ENCODE measurements around the gene NR6A1.

Gene NR6A1

DNA sequence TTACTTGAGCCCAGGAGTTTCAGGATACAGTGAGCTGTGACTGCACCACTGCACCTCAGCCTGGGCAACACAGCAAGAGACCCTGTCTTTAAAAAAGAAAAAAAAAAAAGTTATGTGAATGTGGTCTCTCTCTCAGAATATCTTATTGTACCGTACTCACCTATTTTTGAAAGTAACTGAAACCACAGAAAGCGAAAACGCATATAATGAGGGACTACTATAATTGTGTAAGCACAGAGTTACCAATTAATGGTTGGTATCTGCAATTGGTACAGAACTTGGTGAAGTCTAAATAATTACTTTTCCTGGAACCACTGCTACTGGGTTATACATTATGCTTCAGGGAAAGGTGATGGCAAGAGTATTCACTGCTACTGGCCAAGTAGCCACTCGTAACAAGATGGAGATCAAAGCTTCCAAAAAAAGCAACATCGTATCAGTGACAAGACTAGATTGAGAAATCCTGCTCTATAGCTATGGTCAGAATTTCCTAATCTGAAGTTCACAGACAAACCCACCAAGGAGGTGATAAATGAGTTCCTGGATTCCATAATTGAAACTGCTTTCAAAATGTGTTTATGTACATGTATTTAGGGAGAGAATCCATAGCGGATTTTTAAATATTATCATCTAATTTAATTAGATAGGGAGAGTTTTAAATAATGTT lies 82.7 kb downstream of the NR6A1 start:
- H3K9ac ChIP-seq (ENCODE audit: low read depth, low read length) = no peak overlapping the region
- H3K9me3 ChIP-seq (ENCODE audit: control insufficient read depth, insufficient read depth, low read length) = no peaks in the 10 kb centered on the region
- no peaks in the 10 kb centered on the region for H3K27me3 ChIP-seq (ENCODE audit: control insufficient read depth, insufficient read depth, low read length)
- no peaks in the 10 kb centered on the region for H3K36me3 ChIP-seq (ENCODE audit: control insufficient read depth, insufficient read depth, low read length)
- H3K4me3 ChIP-seq (ENCODE audit: low read depth, low read length) = no peak overlapping the region
- peaks cover 3% of the 10 kb centered on the region for H3K4me1 ChIP-seq (ENCODE audit: control insufficient read depth, insufficient read depth, low read length)

DNA sequence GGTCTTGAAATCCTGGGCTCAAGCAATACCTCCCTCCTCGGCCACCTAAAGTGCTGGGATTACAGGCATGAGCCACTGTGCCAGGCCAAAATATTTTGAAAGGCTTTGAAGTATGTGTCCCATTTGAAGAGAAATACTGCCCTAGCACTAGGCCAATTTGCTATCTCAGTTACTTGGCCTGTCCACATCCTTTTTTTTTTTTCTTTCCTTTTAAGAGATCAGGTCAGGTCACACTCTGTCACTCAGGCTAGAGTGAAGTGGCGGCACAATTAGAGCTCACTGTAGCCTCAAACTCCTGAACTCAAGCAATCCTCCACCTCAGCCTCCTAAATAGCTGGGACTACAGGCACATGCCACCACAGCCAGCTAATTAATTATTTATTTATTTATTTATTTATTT lies 84.2 kb downstream of the NR6A1 start:
- H3K9me3 ChIP-seq (ENCODE audit: control insufficient read depth, insufficient read depth, low read length) = no peaks in the 10 kb centered on the region
- no peaks in the 10 kb centered on the region for H3K4me1 ChIP-seq (ENCODE audit: control insufficient read depth, insufficient read depth, low read length)
- no peak overlapping the region for H3K4me3 ChIP-seq (ENCODE audit: low read depth, low read length)
- H3K36me3 ChIP-seq (ENCODE audit: control insufficient read depth, insufficient read depth, low read length) = no peaks in the 10 kb centered on the region
- no peak overlapping the region for H3K9ac ChIP-seq (ENCODE audit: low read depth, low read length)
- H3K27me3 ChIP-seq (ENCODE audit: control insufficient read depth, insufficient read depth, low read length) = no peaks in the 10 kb centered on the region

DNA sequence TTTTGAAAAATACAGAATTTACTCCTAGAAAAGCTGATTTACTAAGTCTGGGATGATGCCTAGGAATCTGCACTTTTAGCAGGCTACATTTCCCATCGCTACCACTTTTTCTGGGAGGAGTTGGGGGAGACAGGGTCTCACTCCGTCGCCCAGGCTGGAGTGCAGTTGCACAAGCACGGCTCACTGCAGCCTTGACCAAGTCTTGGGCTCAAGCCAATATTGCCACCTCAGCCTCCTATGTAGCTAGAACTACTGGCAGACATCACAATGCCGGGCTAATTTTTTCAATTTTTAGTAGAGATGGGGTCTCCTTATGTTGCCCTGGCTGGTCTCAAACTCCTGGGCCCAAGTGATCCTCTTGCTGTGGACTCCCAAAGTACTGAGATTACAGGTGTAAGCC lies 85.9 kb downstream of the NR6A1 start:
- Histone ChIP-seq H3K9ac (ENCODE audit: low read depth, low read length) (no peak overlapping the region), H3K4me3 (ENCODE audit: low read depth, low read length) (no peak overlapping the region), H3K9me3 (ENCODE audit: control insufficient read depth, insufficient read depth, low read length) (no peaks in the 10 kb centered on the region), H3K4me1 (ENCODE audit: control insufficient read depth, insufficient read depth, low read length) (no peaks in the 10 kb centered on the region), H3K36me3 (ENCODE audit: control insufficient read depth, insufficient read depth, low read length) (no peaks in the 10 kb centered on the region), H3K27me3 (ENCODE audit: control insufficient read depth, insufficient read depth, low read length) (no peaks in the 10 kb centered on the region)

DNA sequence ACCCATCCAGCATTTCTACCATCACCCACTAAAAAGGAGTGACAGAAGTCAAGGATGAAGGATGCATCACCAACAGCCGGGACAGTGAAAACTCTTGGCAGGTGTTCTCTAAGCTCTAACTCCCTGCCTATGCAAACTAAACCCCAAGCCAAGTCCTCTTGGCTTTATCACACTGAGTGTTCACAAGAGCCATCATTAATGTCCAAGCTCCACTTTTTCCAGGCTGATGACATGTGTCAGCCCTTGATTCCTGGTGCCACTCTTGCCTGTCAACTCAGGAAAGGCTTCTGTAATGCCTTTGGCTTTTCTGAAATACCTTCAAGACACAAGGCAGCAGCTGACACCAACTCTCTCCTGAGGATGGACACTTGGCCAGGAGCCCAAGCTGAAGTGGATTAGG lies 86.9 kb downstream of the NR6A1 start:
- Histone ChIP-seq H3K9me3 (ENCODE audit: control insufficient read depth, insufficient read depth, low read length) (no peaks in the 10 kb centered on the region), H3K4me1 (ENCODE audit: control insufficient read depth, insufficient read depth, low read length) (no peaks in the 10 kb centered on the region), H3K36me3 (ENCODE audit: control insufficient read depth, insufficient read depth, low read length) (no peaks in the 10 kb centered on the region), H3K4me3 (ENCODE audit: low read depth, low read length) (no peak overlapping the region), H3K27me3 (ENCODE audit: control insufficient read depth, insufficient read depth, low read length) (no peaks in the 10 kb centered on the region), H3K9ac (ENCODE audit: low read depth, low read length) (no peak overlapping the region)

- Histone ChIP-seq H3K9ac (ENCODE audit: low read depth, low read length) (no peak overlapping the region), H3K36me3 (ENCODE audit: control insufficient read depth, insufficient read depth, low read length) (no peaks in the 10 kb centered on the region), H3K9me3 (ENCODE audit: control insufficient read depth, insufficient read depth, low read length) (no peaks in the 10 kb centered on the region), H3K4me1 (ENCODE audit: control insufficient read depth, insufficient read depth, low read length) (no peaks in the 10 kb centered on the region), H3K4me3 (ENCODE audit: low read depth, low read length) (no peak overlapping the region), H3K27me3 (ENCODE audit: control insufficient read depth, insufficient read depth, low read length) (no peaks in the 10 kb centered on the region)
Observed at GRCh38 chr9:124683043-124683442, 88.1 kb downstream of the NR6A1 start.

- no peaks in the 10 kb centered on the region for H3K9me3 ChIP-seq (ENCODE audit: control insufficient read depth, insufficient read depth, low read length)
- no peaks in the 10 kb centered on the region for H3K27me3 ChIP-seq (ENCODE audit: control insufficient read depth, insufficient read depth, low read length)
- H3K36me3 ChIP-seq (ENCODE audit: control insufficient read depth, insufficient read depth, low read length) = no peaks in the 10 kb centered on the region
- H3K9ac ChIP-seq (ENCODE audit: low read depth, low read length) = no peak overlapping the region
- no peaks in the 10 kb centered on the region for H3K4me1 ChIP-seq (ENCODE audit: control insufficient read depth, insufficient read depth, low read length)
- H3K4me3 ChIP-seq (ENCODE audit: low read depth, low read length) = no peak overlapping the region
Observed at GRCh38 chr9:124680714-124681390, 90.3 kb downstream of the NR6A1 start.

DNA sequence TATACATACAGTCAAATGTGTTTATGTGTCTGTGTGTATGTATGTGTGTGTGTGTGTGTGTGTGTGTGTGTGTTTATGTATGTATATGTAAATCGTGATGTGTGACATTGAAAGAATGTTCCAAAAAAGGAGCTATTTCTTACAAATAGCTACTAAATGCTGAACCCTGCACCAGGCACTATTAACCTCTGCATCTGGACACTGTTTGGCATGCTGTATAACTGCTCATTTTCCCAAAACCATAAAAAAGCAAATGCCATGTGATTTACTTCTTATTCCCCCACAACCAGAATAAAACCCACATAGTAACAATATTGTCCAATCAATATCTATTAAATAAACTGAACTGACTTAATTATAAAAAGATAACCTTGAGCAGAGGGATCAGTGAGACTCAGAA lies 91.1 kb downstream of the NR6A1 start:
- Histone ChIP-seq H3K27me3 (ENCODE audit: control insufficient read depth, insufficient read depth, low read length) (no peaks in the 10 kb centered on the region), H3K4me1 (ENCODE audit: control insufficient read depth, insufficient read depth, low read length) (no peaks in the 10 kb centered on the region), H3K4me3 (ENCODE audit: low read depth, low read length) (no peak overlapping the region), H3K9me3 (ENCODE audit: control insufficient read depth, insufficient read depth, low read length) (no peaks in the 10 kb centered on the region), H3K36me3 (ENCODE audit: control insufficient read depth, insufficient read depth, low read length) (no peaks in the 10 kb centered on the region), H3K9ac (ENCODE audit: low read depth, low read length) (no peak overlapping the region)

GRCh38 chr9:124676159-124676551 lies 95.0 kb downstream of the NR6A1 start:
- Histone ChIP-seq H3K27me3 (ENCODE audit: control insufficient read depth, insufficient read depth, low read length) (no peaks in the 10 kb centered on the region), H3K4me3 (ENCODE audit: low read depth, low read length) (no peak overlapping the region), H3K36me3 (ENCODE audit: control insufficient read depth, insufficient read depth, low read length) (no peaks in the 10 kb centered on the region), H3K4me1 (ENCODE audit: control insufficient read depth, insufficient read depth, low read length) (no peaks in the 10 kb centered on the region), H3K9ac (ENCODE audit: low read depth, low read length) (no peak overlapping the region), H3K9me3 (ENCODE audit: control insufficient read depth, insufficient read depth, low read length) (no peaks in the 10 kb centered on the region)

DNA sequence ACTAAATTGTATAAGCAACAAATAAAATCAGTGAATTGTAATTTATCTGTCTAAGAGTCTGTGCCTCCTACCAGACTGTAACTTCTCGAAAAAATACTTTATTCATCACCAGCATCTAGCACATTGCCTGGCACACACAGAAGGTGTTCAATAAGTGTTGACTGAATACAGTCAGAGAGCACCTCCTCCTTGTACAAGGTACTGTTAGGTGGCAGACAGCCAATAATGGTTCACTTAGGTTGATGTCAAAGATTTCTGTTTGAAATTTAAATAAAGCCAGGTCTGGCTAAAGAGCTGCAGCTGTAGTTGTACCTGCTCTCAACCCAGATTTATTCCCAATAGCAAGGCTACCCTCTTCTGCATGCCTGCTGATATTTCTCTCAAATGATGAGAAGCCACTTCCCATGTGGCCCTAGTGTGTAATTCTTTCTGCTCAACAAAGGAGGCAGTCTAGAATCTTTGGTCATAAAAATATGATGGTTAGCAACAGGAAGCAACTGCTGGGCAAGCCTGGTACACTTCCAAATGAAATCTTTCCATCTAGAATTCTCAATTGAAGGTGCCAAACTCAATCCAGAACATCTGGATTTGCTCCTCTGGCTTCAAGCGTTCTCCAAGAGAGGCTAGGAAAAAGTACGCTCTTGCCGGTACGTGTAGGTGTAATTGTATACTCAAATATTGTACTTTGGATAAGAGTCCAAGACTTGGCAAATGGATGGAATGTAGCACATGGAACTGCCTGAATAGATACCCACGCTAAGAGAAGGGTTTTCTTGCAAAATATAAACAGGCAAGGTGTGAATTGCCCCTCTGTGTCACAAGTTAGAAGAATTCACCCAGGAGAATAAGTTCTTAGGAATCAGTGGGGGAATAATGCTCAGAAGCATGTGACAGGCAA lies 95.6 kb downstream of the NR6A1 start:
- no peak overlapping the region for H3K4me3 ChIP-seq (ENCODE audit: low read depth, low read length)
- H3K27me3 ChIP-seq (ENCODE audit: control insufficient read depth, insufficient read depth, low read length) = no peaks in the 10 kb centered on the region
- no peaks in the 10 kb centered on the region for H3K4me1 ChIP-seq (ENCODE audit: control insufficient read depth, insufficient read depth, low read length)
- H3K9me3 ChIP-seq (ENCODE audit: control insufficient read depth, insufficient read depth, low read length) = no peaks in the 10 kb centered on the region
- H3K36me3 ChIP-seq (ENCODE audit: control insufficient read depth, insufficient read depth, low read length) = no peaks in the 10 kb centered on the region
- no peak overlapping the region for H3K9ac ChIP-seq (ENCODE audit: low read depth, low read length)

DNA sequence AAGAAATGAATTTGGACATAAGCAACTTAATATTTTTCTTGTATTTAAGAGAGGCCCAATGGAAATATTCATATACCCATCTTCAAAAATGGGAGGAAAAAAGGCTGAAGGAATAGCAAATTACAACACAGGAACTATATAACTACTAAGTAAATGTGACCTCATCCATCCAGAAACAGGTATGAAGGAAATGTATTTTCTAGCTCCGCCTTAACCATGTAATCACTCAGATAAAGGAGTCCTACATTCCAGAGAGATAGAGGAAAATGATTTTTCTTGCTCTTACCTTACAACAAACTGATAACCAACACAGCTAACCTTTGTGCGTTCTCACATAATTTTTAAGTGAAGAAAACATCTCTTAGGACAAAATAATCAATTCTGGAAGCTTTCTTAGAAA lies 96.5 kb downstream of the NR6A1 start:
- Histone ChIP-seq H3K4me1 (ENCODE audit: control insufficient read depth, insufficient read depth, low read length) (no peaks in the 10 kb centered on the region), H3K27me3 (ENCODE audit: control insufficient read depth, insufficient read depth, low read length) (no peaks in the 10 kb centered on the region), H3K4me3 (ENCODE audit: low read depth, low read length) (no peak overlapping the region), H3K36me3 (ENCODE audit: control insufficient read depth, insufficient read depth, low read length) (no peaks in the 10 kb centered on the region), H3K9ac (ENCODE audit: low read depth, low read length) (no peak overlapping the region), H3K9me3 (ENCODE audit: control insufficient read depth, insufficient read depth, low read length) (no peaks in the 10 kb centered on the region)

- Histone ChIP-seq H3K9me3 (ENCODE audit: control insufficient read depth, insufficient read depth, low read length) (no peaks in the 10 kb centered on the region), H3K9ac (ENCODE audit: low read depth, low read length) (no peak overlapping the region), H3K27me3 (ENCODE audit: control insufficient read depth, insufficient read depth, low read length) (no peaks in the 10 kb centered on the region), H3K36me3 (ENCODE audit: control insufficient read depth, insufficient read depth, low read length) (no peaks in the 10 kb centered on the region), H3K4me1 (ENCODE audit: control insufficient read depth, insufficient read depth, low read length) (no peaks in the 10 kb centered on the region), H3K4me3 (ENCODE audit: low read depth, low read length) (no peak overlapping the region)
Observed at GRCh38 chr9:124673063-124673462, 98.0 kb downstream of the NR6A1 start.

- Histone ChIP-seq H3K27me3 (ENCODE audit: control insufficient read depth, insufficient read depth, low read length) (no peaks in the 10 kb centered on the region), H3K9ac (ENCODE audit: low read depth, low read length) (no peak overlapping the region), H3K36me3 (ENCODE audit: control insufficient read depth, insufficient read depth, low read length) (no peaks in the 10 kb centered on the region), H3K4me1 (ENCODE audit: control insufficient read depth, insufficient read depth, low read length) (no peaks in the 10 kb centered on the region), H3K4me3 (ENCODE audit: low read depth, low read length) (no peak overlapping the region), H3K9me3 (ENCODE audit: control insufficient read depth, insufficient read depth, low read length) (no peaks in the 10 kb centered on the region)
Observed at GRCh38 chr9:124671861-124672260, 99.2 kb downstream of the NR6A1 start.

Data from iPS-15b (cell line).